OCI-LY7 (cell line): ENCODE results near the gene FCN1. TPM values are rescaled to one million over a fixed set of nuclear protein-coding genes. Genes with fewer than 3 reads are reported as not detected.
"Not testable (repeated sequence)": the region's sequence is repeated elsewhere in the genome, so short reads cannot be mapped to it uniquely, and the experiment has no call there.

Experiments used
- BruUV-seq: library from RNA; stranded (reverse); fragments of 400-500 nt; replicated peaks from 2 replicates; lab custom pipeline; 2021; lab: Mats Ljungman, UMichigan
- CTCF ChIA-PET: fragments of 300-600 bp; sonication (Branson Sonifier 250); formaldehyde crosslinking; loops from one replicate; lab custom pipeline; 2022; ENCODE audit warnings: antibody characterized with exemption; ENCODE audit not compliant: unreplicated experiment; lab: Charles Lee
- POLR2A ChIA-PET: fragments of 300-600 bp; sonication (Branson Sonifier 250); formaldehyde crosslinking; loops from one replicate; lab custom pipeline; 2022; ENCODE audit warnings: antibody characterized with exemption; lab: Charles Lee
- DNase-seq: peaks from one replicate; pipeline ENCODE4 v3.0.0-alpha.2; 2015; ENCODE audit warnings: low spot score
- H2AFZ ChIP-seq: fragments of 200-600 bp; sonication (generic), shearing (Covaris generic); 2 replicates; pipeline ENCODE4 v1.6.1; 2014; ENCODE audit warnings: mild to moderate bottlenecking, antibody characterized with exemption, low read length, moderate library complexity
- H3K27ac ChIP-seq: fragments of 200-600 bp; sonication (generic); 2 replicates; pipeline ENCODE4 v1.5.1; 2014; ENCODE audit warnings: mixed run types, low read depth, mild to moderate bottlenecking, moderate library complexity, low read length, inconsistent platforms; ENCODE audit not compliant: poor library complexity, severe bottlenecking
- H3K36me3 ChIP-seq: fragments of 200-600 bp; sonication (generic); 2 replicates; pipeline ENCODE4 v1.6.1; 2014; ENCODE audit warnings: mild to moderate bottlenecking, antibody characterized with exemption, low read length, moderate library complexity, mixed read lengths; ENCODE audit not compliant: insufficient read depth
- H3K4me1 ChIP-seq: fragments of 200-600 bp; sonication (generic); 2 replicates; pipeline ENCODE4 v1.5.1; 2014; ENCODE audit warnings: mild to moderate bottlenecking, low read length; ENCODE audit not compliant: insufficient read depth, poor library complexity, severe bottlenecking
- H3K4me2 ChIP-seq: fragments of 200-600 bp; sonication (generic); 2 replicates; pipeline ENCODE4 v1.6.1; 2014; ENCODE audit warnings: mild to moderate bottlenecking, low read length
- H3K4me3 ChIP-seq: fragments of 200-600 bp; sonication (generic); 2 replicates; pipeline ENCODE4 v1.5.1; 2014; ENCODE audit warnings: mild to moderate bottlenecking, low read depth, low read length; ENCODE audit not compliant: poor library complexity, severe bottlenecking
- H3K79me2 ChIP-seq: fragments of 200-600 bp; sonication (generic); 2 replicates; pipeline ENCODE4 v1.6.1; 2016; ENCODE audit warnings: low read depth, mild to moderate bottlenecking, low read length, moderate library complexity, mixed read lengths; ENCODE audit not compliant: insufficient read depth
- H3K9me2 ChIP-seq: fragments of 200-600 bp; sonication (generic); 2 replicates; pipeline ENCODE4 v1.6.1; 2016; ENCODE audit warnings: mild to moderate bottlenecking, low read length, mixed read lengths; ENCODE audit not compliant: insufficient read depth
- H3K9me3 ChIP-seq: fragments of 200-600 bp; sonication (generic); 2 replicates; pipeline ENCODE4 v1.6.1; 2014; ENCODE audit warnings: mild to moderate bottlenecking, mixed run types, low read length, mixed read lengths
- H4K20me1 ChIP-seq: fragments of 200-600 bp; sonication (generic); 2 replicates; pipeline ENCODE4 v1.6.1; 2014; ENCODE audit warnings: mild to moderate bottlenecking, antibody characterized with exemption, low read length, moderate library complexity, mixed read lengths; ENCODE audit not compliant: insufficient read depth
- CTCF ChIP-seq: fragments of 200-600 bp; sonication (generic); conservative IDR thresholded peaks from 2 replicates; pipeline ENCODE4 v1.5.1; 2014; ENCODE audit warnings: mild to moderate bottlenecking, antibody characterized with exemption, low read length, moderate library complexity, mixed read lengths
- EZH2phosphoT487 ChIP-seq: fragments of 200-600 bp; sonication (generic); IDR thresholded peaks from 2 replicates; pipeline ENCODE4 v1.6.1; 2018; ENCODE audit warnings: low read depth, borderline replicate concordance, mild to moderate bottlenecking, mixed run types, antibody characterized with exemption, low read length, moderate library complexity, mixed read lengths
- intact Hi-C: fragments of 100-400 bp; cut with micrococcal nuclease; formaldehyde crosslinking; loops from one replicate; pipeline ENCODE4 v1.10.0; 2022; ENCODE audit not compliant: unreplicated experiment
- total RNA-seq, 2 experiments: library from RNA; depleted of rRNA in 1 of 2; stranded (reverse); fragments of >200 nt in 1 of 2; shearing (Covaris generic) in 1 of 2; gene quantifications; 2 replicates each; pipeline ENCODE4 v1.2.3, GENCODE V29; 2014 to 2022

The FCN1 gene
- total RNA-seq, 2 experiments from 2014 or later, result 0.19 to 0.30 TPM

- intact Hi-C loops, result no loop called here
- Histone ChIP-seq H3K9me2 (no peaks in the 10 kb centered on the region), H3K36me3 (no peaks in the 10 kb centered on the region), H3K4me3 (no peak overlapping the region), H2AFZ (no peak overlapping the region), H3K79me2 (no peaks in the 10 kb centered on the region), H3K27ac (no peak overlapping the region), H3K9me3 (no peaks in the 10 kb centered on the region), H3K4me1 (peaks cover 10% of the 10 kb centered on the region), H3K4me2 (no peak overlapping the region), H4K20me1 (no peaks in the 10 kb centered on the region)
- POLR2A ChIA-PET, result no interaction called here
- CTCF ChIA-PET, result no interaction called here
- TF ChIP-seq EZH2phosphoT487, result no peak
- no peak for TF ChIP-seq CTCF
- BruUV-seq, result no TSS peak
- DNase-seq, result no peak
These were observed 40.2 kb upstream of the FCN1 start for GRCh38 chr9:134957945-134958227.

- no TSS peak for BruUV-seq
- no peak overlapping the region for H3K27ac ChIP-seq
- H3K4me3 ChIP-seq, result no peak overlapping the region
- no peak overlapping the region for H2AFZ ChIP-seq
- peaks cover 8% of the 10 kb centered on the region for H3K4me1 ChIP-seq
- no peak overlapping the region for H3K4me2 ChIP-seq
- no peak for TF ChIP-seq EZH2phosphoT487
- TF ChIP-seq CTCF, result no peak
- no peaks in the 10 kb centered on the region for H4K20me1 ChIP-seq
- intact Hi-C loops, result no loop called here
- H3K9me3 ChIP-seq, result no peaks in the 10 kb centered on the region; the same call in 1 of the 2 replicates
- no peaks in the 10 kb centered on the region for H3K9me2 ChIP-seq
- POLR2A ChIA-PET, result no interaction called here
- CTCF ChIA-PET, result no interaction called here
- no peaks in the 10 kb centered on the region for H3K79me2 ChIP-seq
- no peaks in the 10 kb centered on the region for H3K36me3 ChIP-seq
- no peak for DNase-seq
These were observed 39.6 kb upstream of the FCN1 start for GRCh38 chr9:134957165-134957944.

- H3K4me2 ChIP-seq, H3K9me3 ChIP-seq, intact Hi-C loops, H3K27ac ChIP-seq, H2AFZ ChIP-seq, H3K79me2 ChIP-seq, BruUV-seq, DNase-seq, H4K20me1 ChIP-seq, POLR2A ChIA-PET, H3K36me3 ChIP-seq, CTCF ChIA-PET, H3K9me2 ChIP-seq, H3K4me3 ChIP-seq, H3K4me1 ChIP-seq: not testable (repeated sequence)
These were observed 38.7 kb upstream of the FCN1 start for GRCh38 chr9:134956387-134956786.
